UCSD-AML1 (cell line): Measurements from ENCODE around the gene DNAH10.
"Not testable (repeated sequence)": the region's sequence is repeated elsewhere in the genome, so short reads cannot be mapped to it uniquely, and the experiment has no call there.

Experiments
- DNase-seq: peaks from one replicate; lab custom pipeline; 2025; ENCODE audit not compliant: unreplicated experiment; lab: John Stamatoyannopoulos, UW

DNAH10 gene

DNA sequence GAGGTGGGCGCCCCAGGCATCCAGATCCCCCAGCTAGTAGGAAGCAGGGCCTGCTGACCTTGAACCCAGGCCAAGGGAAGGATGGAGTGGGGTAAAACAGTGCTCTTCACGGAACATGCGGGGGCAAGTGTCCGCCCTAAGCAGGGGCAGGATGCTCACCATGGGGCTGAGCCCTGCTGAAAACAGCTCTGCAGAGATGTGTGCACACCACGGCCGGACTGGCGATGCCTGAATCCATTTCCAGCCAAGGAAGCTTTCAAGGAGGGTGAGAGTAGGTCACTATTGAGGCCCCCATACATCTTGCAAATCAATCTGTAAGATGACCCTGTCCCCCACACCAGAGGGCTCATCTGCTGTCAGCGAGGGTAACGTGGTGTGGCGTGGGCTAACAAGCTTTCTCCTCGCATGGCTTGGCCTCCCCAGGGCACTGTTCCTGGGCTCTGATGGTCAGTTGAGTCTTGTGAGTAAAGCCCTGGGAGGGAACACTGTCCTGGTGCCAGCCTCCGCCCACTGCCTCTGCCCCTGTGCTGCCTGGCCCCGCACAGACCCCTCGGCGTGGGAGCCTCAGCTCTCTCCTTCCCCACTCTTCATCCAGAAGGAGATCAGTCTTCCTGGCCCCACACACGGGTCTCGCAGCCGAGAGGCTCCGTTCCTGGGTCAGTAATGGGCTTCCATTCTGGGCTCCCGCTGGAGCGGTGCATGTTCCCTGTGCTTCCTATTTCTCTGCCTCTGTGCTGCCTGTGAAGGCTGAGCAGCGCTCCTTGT lies 141.4 kb downstream of the DNAH10 start:
- no peak for DNase-seq

DNA sequence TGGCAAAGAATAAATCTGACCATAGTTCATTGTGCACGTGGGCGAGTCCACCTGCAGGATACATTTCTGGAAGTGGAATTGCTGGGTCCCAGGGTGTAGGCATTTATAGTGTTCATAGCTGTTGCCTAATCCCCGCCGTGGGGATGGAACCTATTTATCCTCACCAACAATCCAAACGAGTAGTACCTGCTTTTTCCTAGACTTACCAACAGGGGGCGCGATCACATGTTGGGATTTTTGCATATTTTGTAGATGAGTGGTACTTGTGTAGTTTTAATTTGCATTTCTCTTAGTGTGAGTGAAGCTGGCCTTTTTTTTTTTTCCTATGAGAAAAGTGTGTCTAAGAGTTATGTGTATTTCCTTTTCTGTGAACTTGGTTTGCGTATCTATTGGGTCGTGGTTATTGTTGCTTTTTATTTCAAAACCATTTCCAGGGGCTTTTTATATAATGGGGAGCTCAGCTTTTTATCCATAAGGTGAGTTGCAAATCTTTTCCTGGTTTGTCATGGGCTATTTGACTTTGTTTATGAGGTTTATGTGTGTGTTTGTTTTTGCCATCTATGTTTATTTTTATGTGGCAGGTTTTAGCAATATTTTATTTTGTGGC lies 143.3 kb downstream of the DNAH10 start:
- DNase-seq = peak; percentile 24

DNA sequence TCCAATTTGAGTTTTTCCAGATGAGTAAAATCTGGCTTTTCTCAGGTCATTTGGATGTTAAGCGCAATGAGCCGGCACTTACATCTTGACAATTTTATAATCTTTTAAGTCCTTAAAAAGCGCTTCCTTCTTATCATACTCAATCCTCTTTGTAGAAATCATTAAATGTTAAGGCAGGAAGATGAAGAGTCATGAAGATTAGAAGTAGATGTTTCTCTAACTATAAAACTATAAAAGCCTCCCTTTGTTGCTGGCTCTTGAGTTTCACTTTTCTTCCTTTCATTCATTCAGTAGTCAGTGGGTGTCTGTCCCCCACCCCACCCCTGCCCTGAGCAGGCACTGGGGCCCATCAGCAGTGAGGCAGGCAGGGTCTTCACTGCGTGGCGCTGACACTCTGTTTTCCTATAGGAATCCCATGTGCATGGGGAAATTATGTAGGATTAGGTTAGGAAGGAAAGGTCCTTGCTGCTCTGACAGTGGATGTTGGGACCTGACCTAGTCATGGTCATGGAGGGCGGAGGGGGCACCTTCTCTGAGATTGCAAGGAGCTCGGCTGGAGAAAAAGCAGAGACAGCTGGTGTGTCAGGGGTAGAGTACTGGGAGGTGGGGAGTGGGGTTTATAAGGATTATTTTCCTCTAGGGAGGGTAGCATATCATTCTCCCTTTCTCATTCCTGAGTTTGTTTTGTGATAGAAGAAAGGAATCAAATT lies 144.8 kb downstream of the DNAH10 start:
- DNase-seq = no peak

DNA sequence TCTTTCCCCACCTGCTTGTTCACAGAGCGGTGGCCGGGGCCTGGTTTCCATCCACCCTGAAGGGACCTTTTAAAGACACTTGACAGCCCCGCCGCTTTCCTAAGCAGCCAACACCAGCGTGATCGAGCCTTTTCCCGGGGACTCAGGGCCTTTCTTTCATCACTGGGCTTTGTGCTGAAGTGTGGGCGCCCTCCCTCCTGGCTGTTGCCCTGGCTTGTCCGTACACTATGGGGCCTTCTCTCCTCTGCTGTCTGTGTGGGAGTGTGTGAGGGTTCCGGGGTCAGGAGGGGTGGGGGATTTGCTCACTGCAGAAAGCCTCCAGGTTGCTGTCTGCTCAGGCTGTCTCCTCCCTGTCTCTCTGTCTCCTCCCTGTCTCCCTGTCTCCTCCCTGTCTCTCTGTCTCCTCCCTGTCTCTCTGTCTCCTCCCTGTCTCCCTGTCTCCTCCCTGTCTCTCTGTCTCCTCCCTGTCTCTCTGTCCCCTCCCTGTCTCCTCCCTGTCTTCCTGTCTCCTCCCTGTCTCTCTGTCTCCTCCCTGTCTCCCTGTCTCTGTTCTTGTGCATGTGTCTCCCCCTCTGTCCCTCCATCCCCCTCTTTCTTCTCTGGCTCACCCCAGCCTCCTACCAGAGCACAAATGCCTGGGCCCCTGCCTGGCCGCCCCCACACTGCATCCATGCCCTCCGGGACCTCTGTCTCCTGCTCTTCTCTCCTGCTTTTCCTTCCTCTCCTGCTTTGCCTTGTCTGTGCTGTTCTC lies 145.8 kb downstream of the DNAH10 start:
- no peak for DNase-seq

DNA sequence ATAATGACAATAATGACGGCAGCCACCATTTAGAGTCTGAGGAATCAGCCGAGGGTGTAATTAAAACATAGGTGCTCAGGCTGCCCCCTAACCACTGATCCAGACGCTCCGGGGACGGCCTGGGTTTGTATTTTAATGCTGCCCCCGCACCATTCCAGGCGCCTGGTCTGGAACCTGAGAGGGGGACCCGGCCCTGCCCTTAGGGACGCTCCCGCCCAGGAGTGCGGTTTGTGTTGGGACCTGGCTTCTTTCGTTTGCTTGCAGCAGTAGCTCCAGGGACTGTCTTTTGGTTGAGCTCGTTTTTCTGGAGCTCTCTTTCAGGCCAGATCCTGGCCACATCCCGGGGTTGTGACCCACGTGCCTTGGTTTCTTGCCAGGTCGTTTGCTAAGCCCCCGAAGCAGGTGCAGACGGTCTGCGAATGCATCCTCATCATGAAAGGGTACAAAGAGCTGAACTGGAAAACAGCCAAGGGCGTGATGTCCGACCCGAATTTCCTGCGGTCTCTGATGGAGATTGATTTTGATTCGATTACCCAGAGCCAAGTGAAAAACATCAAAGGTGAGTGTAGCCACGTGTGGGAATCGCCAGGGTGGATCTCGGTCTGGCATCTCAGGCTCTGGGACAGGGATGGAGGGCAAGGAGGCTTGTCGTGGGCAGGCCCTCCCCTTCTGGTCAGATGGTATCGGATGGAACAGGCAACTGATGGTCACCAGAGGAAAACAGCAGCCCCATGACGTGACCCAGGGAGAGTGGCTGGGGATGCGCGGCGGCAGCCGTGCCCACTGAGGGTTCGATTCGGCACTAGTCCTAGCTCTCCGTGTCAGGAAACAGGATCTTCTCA lies 147.0 kb downstream of the DNAH10 start:
- DNase-seq = no peak

DNA sequence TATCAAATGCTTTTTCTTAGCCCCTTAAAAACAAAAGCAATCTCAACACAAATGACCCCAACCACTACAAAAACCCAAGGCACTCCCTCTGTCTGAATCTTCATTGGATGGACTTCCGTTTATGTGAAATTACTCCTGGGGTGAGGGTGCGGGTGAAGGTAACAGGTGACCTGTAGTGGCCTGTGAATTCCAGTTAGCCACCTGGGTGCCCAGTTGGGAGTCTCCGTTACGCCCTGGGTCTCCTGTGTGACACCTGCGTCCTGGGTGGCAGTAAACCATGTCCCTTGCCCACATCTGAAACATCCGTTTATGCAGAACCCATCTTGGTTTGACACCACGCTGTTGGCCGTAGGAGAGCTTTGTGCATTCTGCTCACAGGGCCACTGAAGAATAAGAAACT lies 148.0 kb downstream of the DNAH10 start:
- no peak for DNase-seq

DNA sequence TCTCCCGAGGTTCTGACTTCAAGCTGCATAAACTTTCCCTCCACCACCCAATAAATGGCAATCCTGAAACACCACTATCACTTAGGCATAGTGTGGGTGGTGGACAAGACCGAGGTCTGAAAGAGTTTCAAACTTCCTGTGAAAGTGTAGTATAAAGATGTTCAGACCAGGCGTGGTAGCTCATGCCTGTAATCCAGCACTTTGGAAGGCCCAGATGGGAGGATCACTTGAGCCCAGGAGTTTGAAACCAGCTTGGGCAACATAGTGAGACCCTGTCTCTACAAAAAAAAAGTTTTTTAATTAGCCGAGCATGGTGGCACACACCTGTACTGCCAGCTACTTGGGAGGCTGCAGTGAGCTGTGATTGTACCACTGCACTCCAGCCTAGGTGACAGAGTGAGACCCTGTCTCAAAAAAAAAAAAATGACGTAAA lies 148.7 kb downstream of the DNAH10 start:
- no peak for DNase-seq

DNA sequence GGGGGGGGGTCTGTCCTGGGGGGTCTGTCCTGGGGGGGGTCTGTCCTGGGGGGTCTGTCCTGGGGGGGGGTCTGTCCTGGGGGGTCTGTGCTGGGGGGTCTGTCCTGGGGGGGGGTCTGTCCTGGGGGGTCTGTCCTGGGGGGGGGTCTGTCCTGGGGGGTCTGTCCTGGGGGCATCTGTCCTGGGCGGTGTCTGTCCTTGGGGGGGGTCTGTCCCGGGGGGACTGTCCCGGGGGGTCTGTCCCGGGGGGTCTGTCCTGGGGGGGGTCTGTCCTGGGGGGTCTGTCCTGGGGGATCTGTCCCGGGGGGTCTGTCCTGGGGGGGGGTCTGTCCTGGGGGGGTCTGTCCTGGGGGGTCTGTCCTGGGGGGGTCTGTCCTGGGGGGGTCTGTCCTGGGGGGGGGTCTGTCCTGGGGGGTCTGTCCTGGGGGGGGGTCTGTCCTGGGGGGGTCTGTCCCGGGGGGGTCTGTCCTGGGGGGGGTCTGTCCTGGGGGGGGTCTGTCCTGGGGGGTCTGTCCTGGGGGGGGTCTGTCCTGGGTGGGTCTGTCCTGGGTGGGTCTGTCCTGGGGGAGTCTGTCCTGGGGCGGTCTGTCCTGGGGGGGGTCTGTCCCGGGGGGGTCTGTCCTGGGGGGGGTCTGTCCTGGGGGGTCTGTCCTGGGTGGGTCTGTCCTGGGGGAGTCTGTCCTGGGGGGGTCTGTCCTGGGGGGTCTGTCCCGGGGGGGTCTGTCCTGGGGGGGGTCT lies 149.7 kb downstream of the DNAH10 start:
- not testable (repeated sequence) for DNase-seq

DNA sequence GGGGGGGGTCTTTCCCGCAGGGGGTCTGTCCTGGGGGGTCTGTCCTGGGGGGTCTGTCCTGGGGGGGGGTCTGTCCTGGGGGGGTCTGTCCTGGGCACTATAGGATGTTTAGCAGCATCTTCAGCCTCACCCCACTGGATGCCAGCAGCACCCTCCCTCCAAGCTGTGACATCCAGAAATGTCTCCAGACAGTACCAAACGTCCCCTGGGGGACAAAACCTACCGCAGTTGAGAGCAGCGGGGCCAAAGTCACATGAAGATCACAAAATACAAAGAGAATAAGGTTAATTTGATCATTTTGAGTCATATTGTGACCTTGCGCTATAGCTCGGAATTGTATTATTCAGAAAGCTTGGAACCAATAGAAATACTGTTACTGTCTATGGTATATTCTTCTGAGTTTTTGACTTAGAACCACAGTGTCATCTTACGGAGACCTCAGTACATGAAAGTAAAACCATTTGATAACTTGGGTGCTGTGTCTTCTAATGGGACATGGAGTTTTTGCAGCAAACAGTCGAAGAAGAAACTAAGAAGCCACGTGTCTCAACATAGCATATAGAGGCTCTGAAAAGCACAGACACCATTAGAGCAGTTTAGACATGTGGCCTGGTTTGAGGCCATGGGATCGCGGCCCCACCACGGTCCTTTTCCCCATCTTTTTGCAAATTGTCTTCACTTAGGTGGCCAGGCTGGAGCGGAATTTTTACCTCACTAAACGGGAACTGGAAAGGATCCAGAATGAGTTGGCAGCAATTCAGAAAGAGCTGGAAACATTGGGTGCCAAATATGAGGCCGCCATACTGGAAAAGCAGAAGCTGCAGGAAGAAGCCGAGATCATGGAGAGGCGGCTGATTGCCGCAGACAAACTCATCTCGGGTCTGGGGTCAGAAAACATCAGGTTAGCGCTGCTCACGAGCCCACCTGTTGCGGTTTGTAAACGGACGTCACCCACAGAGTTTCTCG lies 150.6 kb downstream of the DNAH10 start:
- DNase-seq = no peak

DNA sequence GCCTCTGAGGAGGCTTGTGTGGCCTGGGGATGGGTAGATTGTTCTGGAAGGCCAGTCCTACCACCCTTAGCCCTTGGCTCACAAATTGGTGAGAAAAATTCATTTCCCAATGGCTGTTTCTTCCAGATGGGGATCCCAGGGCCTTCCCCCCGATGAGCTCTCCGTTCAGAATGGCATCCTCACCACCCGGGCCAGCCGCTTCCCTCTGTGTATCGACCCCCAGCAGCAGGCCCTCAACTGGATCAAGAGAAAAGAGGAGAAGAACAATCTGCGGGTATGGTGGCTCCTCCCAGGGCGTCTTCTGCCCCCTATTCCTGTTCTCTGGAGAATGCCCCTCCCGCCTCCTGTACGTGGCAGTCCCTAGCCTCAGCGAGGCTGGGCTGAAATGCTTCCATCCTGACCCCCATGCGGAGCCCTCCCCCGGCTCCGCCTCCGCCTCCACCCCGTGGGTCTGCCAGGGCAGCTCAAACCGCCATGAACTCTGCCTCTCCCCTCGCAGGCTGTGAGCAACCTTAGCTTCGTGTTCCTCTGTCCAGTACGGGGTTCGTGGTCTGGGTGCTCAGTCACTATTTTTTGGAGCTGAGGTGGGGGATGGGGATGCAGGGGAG lies 152.7 kb downstream of the DNAH10 start:
- no peak for DNase-seq

DNA sequence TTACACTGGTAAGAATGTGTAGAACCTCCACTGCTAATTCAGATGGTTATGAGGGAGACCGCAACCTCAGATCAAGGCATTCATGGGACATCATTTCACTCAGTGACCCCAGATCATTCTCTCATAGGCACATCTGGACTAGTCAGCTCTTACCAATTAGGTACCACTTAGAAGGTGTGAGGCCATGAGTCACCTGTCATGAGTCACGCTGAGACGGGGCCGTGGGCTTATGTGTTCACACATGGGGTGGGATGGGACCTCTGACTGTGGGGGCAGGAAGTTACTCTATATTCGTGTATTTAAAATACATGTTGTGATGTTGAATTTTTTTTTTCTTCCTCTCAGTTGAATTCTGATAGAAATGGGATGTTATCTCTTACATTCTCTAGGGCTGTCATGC lies 154.6 kb downstream of the DNAH10 start:
- DNase-seq = no peak

DNA sequence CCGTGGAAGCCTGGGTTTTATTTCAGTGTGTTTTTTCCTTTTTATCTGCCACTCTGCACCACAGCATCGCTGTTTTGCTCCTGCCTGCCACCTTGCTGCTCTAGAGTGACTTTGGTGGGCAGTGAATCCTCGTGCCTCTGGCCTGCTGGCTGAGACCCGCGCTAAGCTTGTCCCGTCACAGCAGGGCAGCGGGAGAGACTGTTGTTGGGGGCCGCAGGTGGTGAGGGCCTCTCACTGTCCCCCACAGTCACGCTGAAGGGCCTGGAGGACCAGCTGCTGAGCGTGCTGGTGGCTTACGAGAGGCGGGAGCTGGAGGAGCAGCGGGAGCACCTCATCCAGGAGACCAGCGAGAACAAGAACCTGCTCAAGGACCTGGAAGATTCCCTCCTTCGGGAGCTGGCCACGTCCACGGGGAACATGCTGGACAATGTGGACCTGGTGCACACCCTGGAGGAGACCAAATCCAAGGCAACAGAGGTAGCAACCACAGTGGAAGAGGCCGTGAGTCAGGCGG lies 155.3 kb downstream of the DNAH10 start:
- no peak for DNase-seq

DNA sequence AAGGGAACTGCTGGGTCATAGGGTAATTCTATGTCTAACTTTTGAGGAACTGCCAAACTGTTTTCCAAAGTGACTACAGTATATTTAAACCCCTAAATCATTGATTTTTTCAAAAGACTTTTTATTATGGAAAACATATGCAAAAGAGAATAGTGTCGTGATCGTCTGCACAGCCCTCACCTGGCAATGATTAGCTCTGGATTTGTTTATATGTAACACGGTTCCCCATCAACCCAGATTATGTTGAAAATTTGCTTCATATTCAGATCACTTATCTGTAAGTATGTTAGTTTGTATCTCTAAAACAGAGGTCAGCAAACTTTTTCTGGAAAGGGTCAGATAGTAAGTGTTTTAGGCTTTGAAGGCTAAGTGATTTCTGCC lies 157.9 kb downstream of the DNAH10 start:
- DNase-seq = no peak

DNA sequence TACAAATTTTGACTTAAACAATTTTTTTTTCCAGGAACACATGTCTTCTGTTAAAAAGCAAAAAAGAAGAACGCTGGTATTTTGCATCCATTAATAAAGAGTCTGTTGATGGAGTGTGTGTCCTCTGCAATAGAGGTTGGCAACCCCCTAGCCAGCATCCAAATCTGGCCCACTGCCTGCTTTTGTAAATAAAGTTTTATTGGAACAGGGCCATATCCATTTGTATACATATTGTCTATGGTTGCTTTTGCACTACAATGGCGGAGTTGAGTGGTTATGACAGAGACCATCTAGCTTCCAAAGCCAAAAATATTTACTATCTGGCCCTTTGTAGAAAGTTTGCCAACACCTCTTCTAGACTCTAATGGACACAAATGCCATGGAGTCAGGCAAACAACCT lies 160.9 kb downstream of the DNAH10 start:
- DNase-seq = no peak

DNA sequence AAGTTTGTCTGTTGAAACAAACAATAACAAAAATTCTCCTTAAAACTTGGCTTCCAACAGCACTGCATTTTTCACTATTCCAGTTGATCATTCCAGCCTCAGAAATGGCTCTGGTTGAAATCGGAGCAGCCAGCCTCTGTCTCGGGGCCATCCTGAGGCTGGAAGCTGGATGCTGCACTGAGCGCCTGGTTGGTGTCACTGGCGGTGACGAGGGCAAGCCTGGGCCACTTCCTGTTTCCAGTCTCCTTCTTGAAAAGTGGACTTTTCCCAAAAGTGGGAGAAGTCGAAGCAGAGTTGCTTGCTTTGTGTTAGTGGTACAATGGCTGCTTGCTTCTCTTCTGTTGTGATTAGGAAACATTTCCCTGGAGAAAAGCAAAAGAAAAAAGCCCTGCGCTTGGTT lies 161.8 kb downstream of the DNAH10 start:
- no peak for DNase-seq

DNA sequence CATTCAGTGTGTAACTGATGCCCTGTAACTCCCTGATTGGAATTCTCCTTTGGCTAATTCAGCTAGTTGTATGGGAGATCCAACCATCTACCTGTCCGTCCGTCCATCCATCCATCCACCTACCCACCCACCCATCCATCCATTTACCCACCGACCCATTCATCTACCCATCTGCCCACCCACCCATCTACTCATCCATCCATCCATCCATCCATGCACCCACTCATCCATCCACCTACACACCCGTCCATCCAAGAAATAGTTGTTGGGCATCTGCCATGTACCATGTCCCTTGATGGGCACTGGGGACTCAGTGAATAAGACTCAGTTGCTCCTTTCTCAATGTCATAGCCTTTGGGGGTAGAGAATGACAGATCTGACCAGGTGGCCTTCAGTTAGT lies 162.4 kb downstream of the DNAH10 start:
- DNase-seq = no peak

DNA sequence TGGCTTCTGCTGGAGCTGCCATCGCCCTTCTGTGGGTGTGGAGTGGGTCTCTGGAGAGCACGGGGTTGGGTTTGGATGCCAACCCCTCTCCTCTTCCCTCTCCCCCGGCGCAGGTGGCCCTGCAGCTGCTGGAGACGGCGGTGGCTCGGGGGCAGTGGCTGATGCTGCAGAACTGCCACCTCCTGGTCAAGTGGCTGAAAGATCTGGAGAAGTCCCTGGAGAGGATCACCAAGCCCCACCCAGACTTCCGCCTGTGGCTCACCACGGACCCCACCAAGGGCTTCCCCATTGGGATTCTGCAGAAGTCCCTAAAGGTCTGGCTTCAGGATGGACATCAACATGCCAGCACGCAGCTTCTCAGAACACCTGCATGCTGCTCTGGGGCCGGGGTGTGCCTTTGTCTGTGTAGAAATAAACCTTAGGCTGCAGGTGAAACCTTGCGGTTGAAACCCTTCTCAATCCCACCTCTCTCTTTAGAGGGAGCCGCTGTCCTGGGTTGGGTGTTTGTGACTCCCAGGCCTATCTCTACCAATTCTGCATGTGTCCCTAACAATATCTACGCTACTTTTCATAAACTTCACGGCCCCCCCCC lies 166.3 kb downstream of the DNAH10 start:
- DNase-seq = peak; percentile 42

DNA sequence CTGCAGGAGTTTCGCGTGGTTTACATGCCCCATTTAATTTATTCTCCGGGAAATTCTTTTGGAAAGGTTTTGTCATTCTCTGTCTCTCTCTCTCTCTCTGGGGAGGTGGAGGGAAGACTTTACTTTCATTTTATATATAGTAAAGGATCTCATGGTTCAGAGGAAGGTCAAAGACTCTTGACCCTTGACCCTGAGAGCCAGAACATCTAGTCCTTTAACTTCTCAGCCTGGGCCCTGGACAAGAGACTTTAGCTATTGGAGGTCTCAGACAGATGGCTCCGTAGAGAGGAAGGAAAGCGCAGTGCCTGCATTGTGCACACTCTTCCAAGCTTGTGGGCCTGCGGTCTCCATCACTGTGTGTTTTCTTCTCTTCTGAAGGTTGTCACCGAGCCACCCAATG lies 166.8 kb downstream of the DNAH10 start:
- no peak for DNase-seq
